Activated CD8-positive, alpha-beta memory T cell treated with anti-CD3 and anti-CD28 coated beads, Interleukin-2, amount 10 ng/mL, durations not matched to agents 7 days and 5 days (primary cell): Measurements from ENCODE around the gene INS. TPM values are rescaled to one million over a fixed set of nuclear protein-coding genes. Genes with fewer than 3 reads are reported as not detected.

Source experiments
- ATAC-seq: fragments of 150-1000 bp; cut with Tn5 transposase; one replicate; pipeline ENCODE4 v1.10.0; 2021; ENCODE audit warnings: moderate library complexity
- CTCF ChIA-PET: fragments of 350-600 bp; sonication (Branson Sonifier 250); formaldehyde crosslinking; loops from one replicate; lab custom pipeline; 2021; ENCODE audit warnings: antibody characterized with exemption; lab: Charles Lee
- DNase-seq: peaks from one replicate; pipeline ENCODE4 v3.0.0-alpha.2; 2020
- H3K27ac Mint-ChIP-seq: one replicate; pipeline ENCODE4 v1.8.0; 2021; ENCODE audit warnings: mild to moderate bottlenecking, mixed read lengths
- H3K27me3 Mint-ChIP-seq: one replicate; pipeline ENCODE4 v1.8.0; 2021; ENCODE audit warnings: mixed read lengths
- H3K36me3 Mint-ChIP-seq: one replicate; pipeline ENCODE4 v1.8.0; 2021; ENCODE audit warnings: mild to moderate bottlenecking, mixed read lengths
- H3K4me1 Mint-ChIP-seq: one replicate; pipeline ENCODE4 v1.8.0; 2021; ENCODE audit warnings: mixed read lengths
- H3K4me3 Mint-ChIP-seq: one replicate; pipeline ENCODE4 v1.8.0; 2021; ENCODE audit warnings: mild to moderate bottlenecking, moderate library complexity, mixed read lengths
- H3K9me3 Mint-ChIP-seq: one replicate; pipeline ENCODE4 v1.8.0; 2022; ENCODE audit warnings: low read depth, mixed read lengths
- total RNA-seq, 2 experiments: library from RNA; stranded (reverse); gene quantifications; one replicate each; pipeline ENCODE4 v1.2.3, GENCODE V29; 2021

The INS gene
- total RNA-seq, 2 experiments from 2014 or later, result not detected

DNA sequence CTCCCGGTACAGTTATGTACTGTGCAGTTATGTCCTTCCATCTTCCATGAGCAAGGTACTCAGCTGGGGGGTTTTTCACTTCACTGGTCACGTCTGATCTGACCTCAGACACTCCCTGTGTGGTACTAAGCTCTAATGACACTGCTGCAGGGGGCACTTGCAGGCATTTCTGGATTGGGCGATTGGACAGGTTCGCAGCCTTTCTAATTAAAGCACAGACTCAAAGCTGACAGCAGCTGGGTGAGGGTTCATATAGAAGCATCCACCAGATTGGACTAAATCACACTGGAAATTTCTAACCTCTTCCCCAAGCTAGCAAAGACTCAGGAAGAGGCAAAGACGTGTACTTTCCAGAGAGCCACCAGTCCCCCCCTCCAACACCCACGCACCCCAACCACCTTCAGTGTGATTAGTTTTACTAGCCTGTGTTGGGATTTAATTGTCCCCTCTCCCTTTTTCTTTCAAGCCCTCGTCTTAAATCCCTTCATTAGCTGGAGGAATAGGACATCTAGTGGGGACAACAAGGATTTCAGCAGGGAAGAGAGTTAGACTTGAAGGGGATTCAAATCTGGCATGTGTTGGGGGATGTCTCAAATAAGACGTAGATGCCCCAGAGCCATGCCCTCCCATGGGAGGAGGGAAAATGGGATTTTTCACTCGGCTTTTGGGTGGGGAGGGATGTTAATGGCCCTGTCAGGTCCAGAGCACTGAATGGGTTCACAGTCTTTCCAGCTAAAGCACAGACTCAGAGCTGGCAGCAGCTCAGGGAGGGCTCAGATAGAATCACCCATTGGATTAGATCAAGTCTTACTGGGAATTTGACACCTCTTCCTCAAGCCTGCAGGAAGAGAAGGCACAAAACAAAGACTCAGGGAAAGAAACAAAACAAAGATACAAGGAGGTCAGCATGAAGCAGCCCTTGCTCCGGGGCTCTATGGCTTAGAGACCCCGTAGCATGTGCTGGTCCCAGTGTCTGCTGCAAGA is 10.9 kb downstream of the INS start:
- CTCF ChIA-PET, result interaction anchor here (0.6 to 13.2 kb wide), 22 partner anchors 8 to 497 kb away, joined by 3 to 315 read pairs (median 12); partner anchors contain the start of genes LSP1 and SYT8
- peaks cover 53% of the 10 kb centered on the region for H3K27me3 Mint-ChIP-seq
- ATAC-seq, result no peak
- no peaks in the 10 kb centered on the region for H3K36me3 Mint-ChIP-seq
- peaks cover 3% of the 10 kb centered on the region for H3K4me1 Mint-ChIP-seq
- H3K4me3 Mint-ChIP-seq, result no peak overlapping the region
- no peak overlapping the region for H3K27ac Mint-ChIP-seq
- H3K9me3 Mint-ChIP-seq, result no peaks in the 10 kb centered on the region
- DNase-seq, result no peak

DNA sequence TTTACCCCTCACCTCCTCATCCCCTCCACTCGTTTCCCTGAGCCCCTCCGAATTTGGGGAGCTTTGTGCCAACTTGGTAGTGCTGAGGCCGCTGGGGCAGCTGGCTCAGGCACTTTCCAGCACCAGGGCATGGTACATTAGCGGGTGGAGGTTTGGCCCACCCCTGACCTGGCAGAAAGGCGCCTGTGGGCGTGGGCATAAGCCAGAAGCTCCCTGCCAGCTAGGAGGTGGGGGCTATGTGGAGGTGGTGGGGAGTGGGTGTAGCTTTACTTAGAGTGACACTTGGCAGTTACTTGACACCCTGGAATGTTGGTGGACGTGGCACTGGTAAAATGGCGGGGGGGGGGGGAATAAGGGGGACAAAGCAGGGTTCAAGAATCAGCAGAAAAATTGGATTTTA is 11.5 kb downstream of the INS start:
- CTCF ChIA-PET, result interaction anchor here (0.9 to 13.2 kb wide), 10 partner anchors 8 to 497 kb away, joined by 5 to 315 read pairs (median 26); partner anchors contain the start of gene SYT8
- Mint-ChIP-seq H3K4me1 (peaks cover 3% of the 10 kb centered on the region), H3K27me3 (peaks cover 60% of the 10 kb centered on the region)

DNA sequence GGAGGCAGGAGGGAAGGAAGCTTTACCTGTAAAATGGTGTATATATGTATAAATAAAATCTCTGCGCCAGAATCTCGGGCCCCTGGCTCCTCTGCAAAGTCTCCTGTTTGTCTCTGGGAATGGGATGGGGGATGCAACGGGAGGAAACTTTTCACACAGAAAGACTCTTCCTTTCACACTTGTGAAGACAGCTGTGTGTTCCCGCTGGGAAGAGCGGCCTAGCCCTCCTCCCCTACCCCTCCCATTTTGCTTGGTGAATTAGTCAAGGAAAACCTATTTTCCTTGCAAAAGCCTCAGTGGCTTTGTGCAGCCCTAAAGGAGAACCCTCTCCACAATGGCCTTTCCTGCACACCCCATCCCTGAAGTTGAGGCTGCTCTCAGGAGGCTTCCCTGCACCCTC is 12.4 kb downstream of the INS start:
- H3K27ac Mint-ChIP-seq, result no peak overlapping the region
- CTCF ChIA-PET, result interaction anchor here (1.0 to 13.2 kb wide), 5 partner anchors 49 to 496 kb away, joined by 3 to 315 read pairs (median 7); no protein-coding TSS in a partner anchor
- DNase-seq (no peak), ATAC-seq (no peak)
- H3K36me3 Mint-ChIP-seq, result no peaks in the 10 kb centered on the region
- H3K4me3 Mint-ChIP-seq, result no peak overlapping the region
- H3K27me3 Mint-ChIP-seq, result peaks cover 67% of the 10 kb centered on the region
- H3K9me3 Mint-ChIP-seq, result no peaks in the 10 kb centered on the region
- H3K4me1 Mint-ChIP-seq, result peaks cover 5% of the 10 kb centered on the region

More for the DNA sequence above, 11.5 kb downstream of the INS start:
- H3K27ac Mint-ChIP-seq, result no peak overlapping the region
- DNase-seq (no peak), ATAC-seq (no peak)
- H3K9me3 Mint-ChIP-seq, result no peaks in the 10 kb centered on the region
- no peaks in the 10 kb centered on the region for H3K36me3 Mint-ChIP-seq
- H3K4me3 Mint-ChIP-seq, result no peak overlapping the region

DNA sequence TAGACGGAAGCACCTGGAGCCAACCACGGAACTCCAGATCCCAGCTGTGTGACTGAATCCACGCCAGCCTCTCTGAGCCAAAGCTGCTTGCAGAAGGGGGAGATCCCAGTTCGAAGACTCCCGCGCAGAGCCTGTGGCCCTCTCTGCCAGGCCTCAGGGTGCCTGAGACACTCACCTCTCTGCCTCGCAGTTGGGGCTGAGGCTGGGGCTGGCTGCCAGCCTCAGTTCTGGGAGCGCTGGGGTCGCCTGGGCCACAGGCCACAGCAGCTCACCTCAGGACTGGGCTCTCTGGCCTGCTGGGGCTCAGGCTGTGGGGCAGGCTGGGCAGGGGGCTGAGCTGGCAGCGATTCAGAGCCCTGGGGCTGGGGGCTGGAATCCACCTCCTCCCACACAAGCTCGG is 13.6 kb downstream of the INS start:
- H3K4me1 Mint-ChIP-seq, result peaks cover 11% of the 10 kb centered on the region
- H3K36me3 Mint-ChIP-seq, result no peaks in the 10 kb centered on the region

DNA sequence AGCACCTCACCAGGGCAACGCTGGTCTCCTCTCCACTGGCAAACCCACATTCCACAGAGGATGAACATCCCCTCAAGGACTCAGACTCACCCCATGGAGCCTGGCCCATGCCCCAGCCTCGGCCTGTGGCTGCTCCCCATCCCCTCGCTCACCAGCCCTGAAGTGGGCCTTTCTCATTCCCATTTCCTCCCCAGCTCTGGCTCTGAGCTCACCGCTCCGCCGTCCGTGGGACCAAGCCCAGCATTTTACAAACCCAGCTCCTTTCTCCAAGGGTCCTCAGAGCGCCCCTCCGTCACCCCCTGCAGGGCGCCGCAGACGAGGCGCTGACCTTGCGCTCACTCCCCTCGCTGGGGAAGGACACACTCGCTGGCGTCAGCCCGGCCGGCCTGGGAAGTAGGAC is 15.0 kb downstream of the INS start:
- no peak for DNase-seq
- no peak overlapping the region for H3K4me3 Mint-ChIP-seq
- CTCF ChIA-PET, result interaction anchor here (1.0 to 13.2 kb wide), 4 partner anchors 8 to 493 kb away, joined by 3 to 315 read pairs (median 3); no protein-coding TSS in a partner anchor
- peaks cover 89% of the 10 kb centered on the region for H3K27me3 Mint-ChIP-seq
- no peaks in the 10 kb centered on the region for H3K36me3 Mint-ChIP-seq
- no peak overlapping the region for H3K27ac Mint-ChIP-seq
- no peaks in the 10 kb centered on the region for H3K9me3 Mint-ChIP-seq
- ATAC-seq, result no peak
- peaks cover 11% of the 10 kb centered on the region for H3K4me1 Mint-ChIP-seq

More for the DNA sequence above, 13.6 kb downstream of the INS start:
- ATAC-seq (no peak), DNase-seq (no peak)
- CTCF ChIA-PET, result interaction anchor here (1.0 to 13.2 kb wide), 6 partner anchors 11 to 495 kb away, joined by 3 to 315 read pairs (median 4); no protein-coding TSS in a partner anchor
- no peak overlapping the region for H3K4me3 Mint-ChIP-seq
- no peaks in the 10 kb centered on the region for H3K9me3 Mint-ChIP-seq
- H3K27me3 Mint-ChIP-seq, result peaks cover 79% of the 10 kb centered on the region
- no peak overlapping the region for H3K27ac Mint-ChIP-seq

DNA sequence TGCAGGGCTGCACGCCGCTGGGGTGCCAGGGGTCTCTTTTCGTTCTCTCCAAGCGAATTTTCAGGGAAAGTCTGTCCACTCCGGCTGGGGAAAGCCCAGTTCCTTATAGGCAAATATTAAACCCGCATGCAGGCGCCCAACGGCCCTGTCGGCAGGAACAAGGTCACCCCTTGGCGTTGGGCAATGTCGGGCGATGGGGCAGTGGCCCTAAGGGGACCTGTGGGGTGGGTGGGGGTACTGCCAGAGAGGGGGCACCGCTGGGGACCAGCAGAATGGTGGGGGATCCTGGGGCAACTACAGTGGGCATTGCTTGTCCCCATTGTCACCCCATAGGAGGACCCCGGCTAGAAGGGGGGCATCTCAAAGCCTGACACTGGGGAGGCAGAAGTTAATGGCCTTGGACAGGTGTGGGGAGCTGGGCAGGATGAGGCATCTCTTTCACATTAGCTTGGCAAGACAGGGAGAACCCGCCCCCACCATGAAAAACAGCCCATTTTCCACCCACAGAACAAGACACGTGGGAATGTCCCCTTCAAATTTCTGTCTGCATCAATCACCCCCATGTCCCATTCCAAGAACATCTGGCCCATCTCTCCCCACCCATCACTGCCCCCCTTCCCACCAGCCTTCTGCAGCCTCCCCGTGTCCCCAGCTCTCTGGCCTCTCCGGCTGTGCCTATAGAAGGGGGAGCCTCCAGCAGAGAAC is 16.3 kb downstream of the INS start:
- H3K4me3 Mint-ChIP-seq, result no peak overlapping the region
- H3K27ac Mint-ChIP-seq, result no peak overlapping the region
- DNase-seq, result no peak
- CTCF ChIA-PET, result interaction anchor here (1.0 to 13.2 kb wide), 3 partner anchors 9 to 451 kb away, joined by 3 to 315 read pairs (median 3); no protein-coding TSS in a partner anchor
- no peaks in the 10 kb centered on the region for H3K36me3 Mint-ChIP-seq
- ATAC-seq, result no peak
- H3K4me1 Mint-ChIP-seq, result peaks cover 11% of the 10 kb centered on the region
- peaks cover 85% of the 10 kb centered on the region for H3K27me3 Mint-ChIP-seq
- H3K9me3 Mint-ChIP-seq, result no peaks in the 10 kb centered on the region

DNA sequence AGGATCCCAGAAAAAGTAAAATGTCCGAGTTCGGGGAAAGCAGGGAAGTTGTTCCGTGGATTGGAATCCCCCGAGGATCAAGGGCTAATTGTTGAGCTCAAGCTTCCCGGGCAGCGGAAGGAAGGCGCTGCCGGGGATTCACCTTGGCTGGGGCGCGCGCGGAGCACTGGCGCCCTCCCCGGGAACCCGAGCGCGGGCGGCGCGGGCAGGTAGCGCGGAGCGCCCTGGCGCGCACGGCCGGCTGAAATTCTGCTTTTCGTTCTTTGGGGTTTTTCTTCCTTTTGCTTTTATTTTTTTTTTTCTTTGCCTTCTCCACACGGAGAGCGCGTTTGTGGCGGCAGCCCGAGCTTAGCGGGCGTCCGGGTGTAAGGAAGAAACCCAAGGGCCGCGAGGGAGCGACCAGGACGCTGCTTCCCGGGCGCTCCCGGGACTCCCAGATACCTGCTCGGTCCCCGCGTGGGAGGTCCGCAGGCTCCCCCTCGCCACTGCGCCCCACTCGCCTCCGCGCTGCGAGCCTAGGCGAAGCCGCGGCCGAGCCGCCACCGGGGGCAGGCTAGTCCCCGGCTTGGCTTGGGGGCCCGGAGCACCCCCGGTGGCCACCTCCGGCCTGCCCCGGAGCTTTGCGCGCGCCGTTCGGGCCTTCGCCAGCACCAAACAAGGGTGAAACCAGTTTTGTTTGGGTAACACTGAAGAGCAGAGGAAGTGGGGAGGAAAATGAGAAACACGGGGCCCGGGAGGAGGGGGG is 17.0 kb downstream of the INS start:
- CTCF ChIA-PET, result interaction anchor here (1.0 to 13.2 kb wide), 3 partner anchors 8 to 450 kb away, joined by 3 to 315 read pairs (median 33); no protein-coding TSS in a partner anchor
- DNase-seq, result no peak
- Mint-ChIP-seq H3K36me3 (no peaks in the 10 kb centered on the region), H3K4me3 (no peak overlapping the region), H3K27ac (no peak overlapping the region), H3K4me1 (peaks cover 11% of the 10 kb centered on the region), H3K27me3 (peaks cover 83% of the 10 kb centered on the region), H3K9me3 (no peaks in the 10 kb centered on the region)
- ATAC-seq, result no peak

DNA sequence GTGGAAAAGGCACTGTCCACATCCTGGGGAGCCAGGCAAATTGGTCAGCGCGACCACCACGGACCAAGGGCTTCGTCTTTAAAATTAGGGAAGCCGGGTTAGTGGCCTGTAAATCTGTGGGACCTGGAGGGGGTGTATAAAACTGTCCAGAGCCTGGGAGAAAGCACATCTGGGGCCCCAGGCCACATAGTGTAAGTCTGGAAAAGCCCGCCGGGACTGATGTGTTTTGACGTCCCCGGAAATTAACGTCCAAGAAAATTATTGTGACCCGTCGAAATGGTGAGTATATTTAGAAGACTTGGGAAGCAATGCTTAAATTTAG is 17.6 kb downstream of the INS start:
- Mint-ChIP-seq H3K4me1 (peaks cover 12% of the 10 kb centered on the region), H3K9me3 (no peaks in the 10 kb centered on the region), H3K27me3 (peaks cover 79% of the 10 kb centered on the region), H3K4me3 (no peak overlapping the region), H3K27ac (no peak overlapping the region), H3K36me3 (no peaks in the 10 kb centered on the region)
- ATAC-seq (no peak), DNase-seq (no peak)
- CTCF ChIA-PET, result interaction anchor here (4.4 to 13.2 kb wide), 2 partner anchors 9 to 106 kb away, joined by 33 to 315 read pairs; no protein-coding TSS in a partner anchor

DNA sequence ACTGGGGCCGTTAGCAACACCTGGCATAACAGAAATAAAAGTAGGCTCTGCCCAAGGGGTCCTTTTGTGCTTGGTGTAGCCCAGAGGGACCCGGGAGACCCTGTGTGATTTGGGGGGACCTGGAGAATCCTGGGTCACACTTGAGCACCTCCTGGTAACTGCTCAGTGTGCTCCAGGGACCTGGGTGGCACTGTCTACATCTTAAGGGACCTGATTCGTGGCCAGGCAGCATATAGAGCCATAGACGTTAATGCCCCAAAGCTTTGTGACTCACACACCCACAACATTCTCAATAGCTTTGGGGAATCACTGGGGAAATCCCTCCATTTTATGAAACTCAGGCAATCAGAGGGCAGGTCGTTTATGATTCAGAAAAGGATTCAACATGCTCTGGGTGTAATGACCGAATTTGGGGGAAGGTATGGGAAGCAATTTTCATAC is 18.2 kb downstream of the INS start:
- Mint-ChIP-seq H3K4me3 (no peak overlapping the region), H3K9me3 (no peaks in the 10 kb centered on the region), H3K36me3 (no peaks in the 10 kb centered on the region), H3K27me3 (peaks cover 76% of the 10 kb centered on the region), H3K27ac (no peak overlapping the region), H3K4me1 (peaks cover 14% of the 10 kb centered on the region)
- no peak for DNase-seq
- ATAC-seq, result peak; percentile 48
- CTCF ChIA-PET, result interaction anchor here (2.0 to 13.2 kb wide), 3 partner anchors 10 to 490 kb away, joined by 5 to 315 read pairs (median 33); no protein-coding TSS in a partner anchor

DNA sequence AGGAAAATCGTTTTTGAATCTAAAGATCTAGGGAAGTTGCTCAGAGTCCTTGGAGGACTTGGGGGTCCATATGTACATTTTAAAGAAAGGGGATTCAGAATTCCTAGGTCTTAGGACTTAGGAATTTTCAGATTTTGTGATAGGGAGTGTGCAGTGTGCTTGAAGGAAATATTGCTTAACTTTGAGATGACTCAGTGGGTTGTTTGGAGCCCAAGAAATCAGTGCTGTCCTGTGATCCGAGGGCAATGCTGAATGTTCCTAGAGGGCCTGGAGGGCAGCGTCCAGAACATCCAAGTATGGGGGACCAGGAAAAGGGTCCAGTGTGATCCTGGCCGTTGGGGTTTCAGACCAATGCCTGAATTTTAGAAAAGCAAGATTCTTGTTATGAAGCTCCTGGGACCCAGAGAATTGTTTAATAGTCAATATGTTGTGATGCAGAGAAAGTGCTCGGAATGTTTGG is 18.7 kb downstream of the INS start:
- Mint-ChIP-seq H3K27me3 (peaks cover 79% of the 10 kb centered on the region), H3K9me3 (no peaks in the 10 kb centered on the region), H3K27ac (no peak overlapping the region), H3K4me1 (peaks cover 14% of the 10 kb centered on the region), H3K36me3 (no peaks in the 10 kb centered on the region), H3K4me3 (no peak overlapping the region)
- ATAC-seq (no peak), DNase-seq (no peak)
- CTCF ChIA-PET, result interaction anchor here (1.2 to 13.2 kb wide), 5 partner anchors 8 to 490 kb away, joined by 3 to 315 read pairs (median 5); no protein-coding TSS in a partner anchor

DNA sequence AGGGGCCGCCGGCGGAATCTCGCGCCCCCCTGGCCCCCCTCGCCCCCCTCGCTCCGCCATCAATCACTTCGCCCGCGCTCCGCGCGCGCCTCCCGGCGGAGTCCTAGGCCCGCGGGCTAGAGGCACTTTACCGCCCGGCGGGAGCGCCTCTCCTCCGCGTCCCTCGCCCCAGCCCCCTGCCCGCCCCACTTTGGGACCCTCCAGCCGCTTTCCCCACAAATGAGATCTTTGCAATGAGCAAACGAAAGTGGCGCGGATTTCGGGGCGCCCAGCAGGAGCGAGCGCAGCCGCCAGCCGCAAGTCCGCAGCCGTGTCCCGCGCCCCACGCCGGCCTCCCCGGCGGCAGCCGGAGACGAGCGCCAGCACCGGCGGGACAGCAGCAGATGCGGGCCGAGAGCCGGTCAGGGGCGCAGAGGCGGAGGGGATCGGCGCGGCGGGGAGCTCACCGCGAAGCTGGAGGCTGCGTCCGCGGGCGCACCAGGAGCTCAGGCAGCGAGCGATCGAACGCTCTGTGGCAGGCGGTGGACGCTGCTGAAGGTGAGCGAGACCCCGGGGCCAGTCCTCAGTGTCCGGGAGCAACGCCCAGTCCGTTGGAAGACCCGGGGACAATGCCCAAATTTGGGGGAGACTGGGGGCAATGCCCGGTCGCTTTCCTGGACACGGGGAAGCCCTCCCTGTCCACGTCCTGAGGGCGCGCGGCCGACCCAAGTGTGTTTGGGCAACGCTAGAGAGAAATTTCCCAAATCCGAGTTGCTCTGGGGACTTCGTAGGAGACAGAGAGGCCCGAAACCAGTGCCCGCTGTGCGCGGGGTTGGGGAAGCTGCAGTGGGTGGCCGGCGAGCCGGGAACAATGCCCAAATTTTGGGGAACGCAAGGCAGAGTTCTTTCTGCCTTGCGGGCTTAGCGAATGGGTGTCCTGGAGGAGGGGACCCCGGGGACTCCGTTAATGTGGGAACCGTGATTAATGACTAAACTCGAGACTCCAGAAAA is 20.3 kb downstream of the INS start:
- H3K4me3 Mint-ChIP-seq, result no peak overlapping the region
- H3K36me3 Mint-ChIP-seq, result no peaks in the 10 kb centered on the region
- ATAC-seq (no peak), DNase-seq (no peak)
- peak overlapping the region; percentile 50 for H3K27ac Mint-ChIP-seq
- CTCF ChIA-PET, result interaction anchor here (0.7 to 4.4 kb wide), 6 partner anchors 9 to 488 kb away, joined by 3 to 33 read pairs (median 4); no protein-coding TSS in a partner anchor
- no peaks in the 10 kb centered on the region for H3K9me3 Mint-ChIP-seq
- H3K4me1 Mint-ChIP-seq, result peaks cover 14% of the 10 kb centered on the region
- peaks cover 77% of the 10 kb centered on the region for H3K27me3 Mint-ChIP-seq
